IMR-90 (cell line): Measurements from ENCODE around the gene GLDC. TPM values are rescaled to one million over a fixed set of nuclear protein-coding genes. Genes with fewer than 3 reads are reported as not detected.

Source experiments
- ATAC-seq: fragments of 200-7000 bp; cut with Tn5 transposase; 2 replicates; pipeline ENCODE4 v1.9.1; 2020; ENCODE audit warnings: low read depth, mild to moderate bottlenecking, moderate library complexity
- BruUV-seq: library from RNA; stranded (reverse); fragments of 400-500 nt; replicated peaks from 2 replicates; lab custom pipeline; 2021; lab: Mats Ljungman, UMichigan
- CTCF ChIA-PET: fragments of 300-600 bp; formaldehyde crosslinking; extraction: SDS; loops from one replicate; lab custom pipeline; 2021; ENCODE audit warnings: antibody characterized with exemption; lab: Yijun Ruan, JAX
- POLR2A ChIA-PET: fragments of 300-600 bp; sonication (Branson Sonifier 250); formaldehyde crosslinking; loops from one replicate; lab custom pipeline; 2022; ENCODE audit warnings: antibody characterized with exemption; ENCODE audit not compliant: unreplicated experiment; lab: Charles Lee
- DNase-seq: peaks from one replicate; pipeline ENCODE4 v3.0.0; 2013
- H2AFZ ChIP-seq: replicated peaks from 2 replicates; pipeline ENCODE3; 2013; ENCODE audit warnings: low read length, mild to moderate bottlenecking; ENCODE audit not compliant: poor library complexity
- H2AK5ac ChIP-seq: 2 replicates; pipeline ENCODE4 v1.6.1; 2013; ENCODE audit warnings: low read depth, low read length, inconsistent platforms
- H2AK9ac ChIP-seq: replicated peaks from 2 replicates; pipeline ENCODE3; 2013; ENCODE audit warnings: mild to moderate bottlenecking, low read depth, low read length, moderate library complexity; ENCODE audit not compliant: poor library complexity
- H2BK120ac ChIP-seq: 2 replicates; pipeline ENCODE4 v1.6.1; 2013; ENCODE audit warnings: low read depth, low read length, inconsistent platforms
- H2BK15ac ChIP-seq: 3 replicates; pipeline ENCODE4 v1.6.1; 2013; ENCODE audit warnings: low read depth, low read length, inconsistent platforms
- H2BK20ac ChIP-seq: 2 replicates; pipeline ENCODE4 v1.6.1; 2013; ENCODE audit warnings: low read depth, mild to moderate bottlenecking, inconsistent platforms, low read length, moderate library complexity
- H2BK5ac ChIP-seq: 2 replicates; pipeline ENCODE4 v1.6.1; 2013; ENCODE audit warnings: mild to moderate bottlenecking, low read depth, low read length, inconsistent platforms; ENCODE audit not compliant: poor library complexity, severe bottlenecking
- H3K14ac ChIP-seq: replicated peaks from 2 replicates; pipeline ENCODE4 v1.6.1; 2013; ENCODE audit warnings: low read depth, low read length, inconsistent platforms
- H3K18ac ChIP-seq: 2 replicates; pipeline ENCODE4 v1.6.1; 2013; ENCODE audit warnings: low read depth, low read length, control low read depth
- H3K23ac ChIP-seq: 2 replicates; pipeline ENCODE4 v1.6.1; 2013; ENCODE audit warnings: low read depth, low read length, inconsistent platforms
- H3K27ac ChIP-seq: 2 replicates; pipeline ENCODE4 v1.5.1; 2013; ENCODE audit warnings: mild to moderate bottlenecking, control low read depth, low read length; ENCODE audit not compliant: insufficient read depth
- H3K27me3 ChIP-seq: 2 replicates; pipeline ENCODE4 v1.6.1; 2013; ENCODE audit warnings: low read length; ENCODE audit not compliant: control insufficient read depth, insufficient read depth
- H3K36me3 ChIP-seq: 2 replicates; pipeline ENCODE4 v1.6.1; 2013; ENCODE audit warnings: low read length, mixed read lengths; ENCODE audit not compliant: control insufficient read depth, insufficient read depth
- H3K4ac ChIP-seq: 2 replicates; pipeline ENCODE4 v1.6.1; 2013; ENCODE audit warnings: low read depth, low read length, inconsistent platforms
- H3K4me1 ChIP-seq: 2 replicates; pipeline ENCODE4 v1.6.1; 2013; ENCODE audit warnings: low read length, mixed read lengths; ENCODE audit not compliant: control insufficient read depth, insufficient read depth
- H3K4me2 ChIP-seq: 2 replicates; pipeline ENCODE4 v1.6.1; 2013; ENCODE audit warnings: low read depth, mild to moderate bottlenecking, control low read depth, low read length, moderate library complexity
- H3K4me3 ChIP-seq: 2 replicates; pipeline ENCODE4 v1.5.1; 2013; ENCODE audit warnings: low read depth, mild to moderate bottlenecking, control low read depth, low read length, moderate library complexity; ENCODE audit not compliant: insufficient read depth
- H3K56ac ChIP-seq: 2 replicates; pipeline ENCODE4 v1.6.1; 2013; ENCODE audit warnings: low read length, inconsistent platforms; ENCODE audit not compliant: insufficient read depth; ENCODE audit errors: extremely low read depth
- H3K79me1 ChIP-seq, 2 experiments: 2 replicates each; pipeline ENCODE4 v1.6.1; 2013; ENCODE audit warnings: low read length in 2 of 2, inconsistent platforms in 1 of 2, low read depth in 1 of 2
- H3K9ac ChIP-seq: 2 replicates; pipeline ENCODE4 v1.6.1; 2013; ENCODE audit warnings: low read depth, low read length, control low read depth
- H3K9me1 ChIP-seq: 2 replicates; pipeline ENCODE4 v1.6.1; 2013; ENCODE audit warnings: low read length, inconsistent platforms; ENCODE audit not compliant: insufficient read depth
- H3K9me3 ChIP-seq: 2 replicates; pipeline ENCODE4 v1.6.1; 2013; ENCODE audit warnings: low read length; ENCODE audit not compliant: control insufficient read depth, insufficient read depth
- H4K20me1 ChIP-seq: 2 replicates; pipeline ENCODE4 v1.6.1; 2013; ENCODE audit warnings: low read length, inconsistent platforms; ENCODE audit not compliant: insufficient read depth
- H4K5ac ChIP-seq: 2 replicates; pipeline ENCODE4 v1.6.1; 2013; ENCODE audit warnings: mild to moderate bottlenecking, low read depth, low read length, control low read depth
- H4K8ac ChIP-seq, 2 experiments: 2 replicates each; pipeline ENCODE4 v1.6.1; 2013; ENCODE audit warnings: low read depth in 2 of 2, low read length in 2 of 2, control low read depth in 1 of 2, inconsistent platforms in 1 of 2
- H4K91ac ChIP-seq: 2 replicates; pipeline ENCODE4 v1.6.1; 2013; ENCODE audit warnings: low read depth, low read length, inconsistent platforms; ENCODE audit not compliant: insufficient read depth
- BHLHE40 ChIP-seq: fragments of 150-350 bp; IDR thresholded peaks from 2 replicates; pipeline ENCODE4 v1.6.1; 2016; ENCODE audit warnings: mild to moderate bottlenecking, low read depth, low read length
- CEBPB ChIP-seq: IDR thresholded peaks from 2 replicates; pipeline ENCODE4 v1.6.1; 2012; ENCODE audit warnings: low read depth, low read length, improper control_type of control experiment
- ELK1 ChIP-seq: fragments of 150-350 bp; IDR thresholded peaks from 2 replicates; pipeline ENCODE4 v1.6.1; 2016; ENCODE audit warnings: low read depth, mild to moderate bottlenecking, low read length, moderate library complexity, borderline replicate concordance
- FOS ChIP-seq: fragments of 150-350 bp; IDR thresholded peaks from 2 replicates; pipeline ENCODE4 v1.6.1; 2016; ENCODE audit warnings: low read depth, low read length
- MAFK ChIP-seq: IDR thresholded peaks from 2 replicates; pipeline ENCODE4 v1.6.1; 2012; ENCODE audit warnings: low read depth, low read length, improper control_type of control experiment
- MXI1 ChIP-seq: IDR thresholded peaks from 2 replicates; pipeline ENCODE4 v1.6.1; 2012; ENCODE audit warnings: low read depth, mild to moderate bottlenecking, low read length, moderate library complexity, borderline replicate concordance
- NFE2L2 ChIP-seq: fragments of 150-350 bp; IDR thresholded peaks from 2 replicates; pipeline ENCODE4 v1.6.1; 2016; ENCODE audit warnings: low read depth, mild to moderate bottlenecking, low read length
- RAD21 ChIP-seq: IDR thresholded peaks from 2 replicates; pipeline ENCODE4 v1.6.1; 2012; ENCODE audit warnings: low read length, improper control_type of control experiment
- RCOR1 ChIP-seq: IDR thresholded peaks from 2 replicates; pipeline ENCODE4 v1.6.1; 2012; ENCODE audit warnings: mild to moderate bottlenecking, low read length, improper control_type of control experiment; ENCODE audit not compliant: insufficient replicate concordance
- RFX5 ChIP-seq: IDR thresholded peaks from 2 replicates; pipeline ENCODE4 v1.8.0; 2012; ENCODE audit warnings: low read depth, mild to moderate bottlenecking, low read length, moderate library complexity
- SMC3 ChIP-seq: fragments of 150-350 bp; IDR thresholded peaks from 2 replicates; pipeline ENCODE4 v1.6.1; 2016; ENCODE audit warnings: low read depth, mild to moderate bottlenecking, antibody characterized with exemption, low read length, moderate library complexity
- WGBS, 2 experiments: methylation state at CpG; one replicate each; pipeline versions ENCODE4 v1.1.5 to v1.1.7; 2013; ENCODE audit warnings: missing lambda C conversion rate in 2 of 2; ENCODE audit not compliant: insufficient read length in 1 of 2; ENCODE audit errors: extremely low coverage in 2 of 2; 5-methylcytosine and 5-hydroxymethylcytosine counted together
- dilution Hi-C: fragments of 300-500 bp; cut with HindIII; formaldehyde crosslinking; loops from one replicate; pipeline ENCODE4 v1.14.3; 2018; ENCODE audit warnings: low sequenced_read_pairs; ENCODE audit not compliant: unreplicated experiment
- in situ Hi-C: fragments of 300-500 bp; cut with MboI; formaldehyde crosslinking; loops from 3 replicates; pipeline ENCODE4 v1.14.3; 2019; ENCODE audit warnings: low sequenced_read_pairs, inconsistent platforms, mixed read lengths
- intact Hi-C: fragments of 100-400 bp; cut with micrococcal nuclease; formaldehyde crosslinking; loops from 2 replicates; pipeline ENCODE4 v1.10.0; 2022
- polyA plus RNA-seq, 3 experiments: library from polyadenylated mRNA; depleted of rRNA; stranded (reverse); fragments of >200 nt; gene quantifications; 2 replicates each; pipeline ENCODE4 v1.2.3, GENCODE V29; 2012; ENCODE audit warnings: low replicate concordance in 1 of 3
- total RNA-seq: library from RNA; depleted of rRNA; stranded (reverse); fragments of >200 nt; gene quantifications from 2 replicates; pipeline ENCODE4 v1.2.3, GENCODE V29; 2012
- TF ChIP-seq, protein P1 (sequence below): conservative IDR thresholded peaks from 2 replicates; pipeline ENCODE4 v1.5.1; 2012; ENCODE audit warnings: mild to moderate bottlenecking, low read depth, low read length, improper control_type of control experiment

Gene GLDC
- total and polyA plus RNA-seq, 2 of the 4 experiments (the other 2 are of a cell fraction) = 0.36 to 0.50 TPM

GRCh38 chr9:6512085-6512657, 133.4 kb downstream of the GLDC start:
- no peak overlapping the region for H4K8ac ChIP-seq
- peaks cover 6% of the 10 kb centered on the region; the same call in 1 of the 2 replicates for H3K36me3 ChIP-seq
- H2AFZ ChIP-seq = no peak overlapping the region
- BruUV-seq = no TSS peak
- H2AK5ac ChIP-seq = no peak overlapping the region
- in situ Hi-C loops = no loop called here
- TF ChIP-seq CEBPB (no peak), FOS (no peak), MXI1 (no peak), SMC3 (no peak), RAD21 (no peak), RCOR1 (no peak), MAFK (no peak), RFX5 (no peak), NFE2L2 (no peak), BHLHE40 (no peak), ELK1 (no peak)
- TF ChIP-seq, protein P1, sequence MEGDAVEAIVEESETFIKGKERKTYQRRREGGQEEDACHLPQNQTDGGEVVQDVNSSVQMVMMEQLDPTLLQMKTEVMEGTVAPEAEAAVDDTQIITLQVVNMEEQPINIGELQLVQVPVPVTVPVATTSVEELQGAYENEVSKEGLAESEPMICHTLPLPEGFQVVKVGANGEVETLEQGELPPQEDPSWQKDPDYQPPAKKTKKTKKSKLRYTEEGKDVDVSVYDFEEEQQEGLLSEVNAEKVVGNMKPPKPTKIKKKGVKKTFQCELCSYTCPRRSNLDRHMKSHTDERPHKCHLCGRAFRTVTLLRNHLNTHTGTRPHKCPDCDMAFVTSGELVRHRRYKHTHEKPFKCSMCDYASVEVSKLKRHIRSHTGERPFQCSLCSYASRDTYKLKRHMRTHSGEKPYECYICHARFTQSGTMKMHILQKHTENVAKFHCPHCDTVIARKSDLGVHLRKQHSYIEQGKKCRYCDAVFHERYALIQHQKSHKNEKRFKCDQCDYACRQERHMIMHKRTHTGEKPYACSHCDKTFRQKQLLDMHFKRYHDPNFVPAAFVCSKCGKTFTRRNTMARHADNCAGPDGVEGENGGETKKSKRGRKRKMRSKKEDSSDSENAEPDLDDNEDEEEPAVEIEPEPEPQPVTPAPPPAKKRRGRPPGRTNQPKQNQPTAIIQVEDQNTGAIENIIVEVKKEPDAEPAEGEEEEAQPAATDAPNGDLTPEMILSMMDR = no peak
- no peak overlapping the region for H3K14ac ChIP-seq
- H3K4me3 ChIP-seq = no peak overlapping the region
- H3K4ac ChIP-seq = no peak overlapping the region
- H4K20me1 ChIP-seq = no peaks in the 10 kb centered on the region
- no peak overlapping the region for H3K9ac ChIP-seq
- H3K27ac ChIP-seq = no peak overlapping the region
- H2AK9ac ChIP-seq = no peak overlapping the region
- no peak overlapping the region for H2BK15ac ChIP-seq
- H3K79me1 ChIP-seq = peaks cover 0 to 12% of the 10 kb centered on the region in 2 experiments; a peak in 3 of 4 replicates
- no peak overlapping the region for H2BK20ac ChIP-seq
- H3K9me3 ChIP-seq = no peaks in the 10 kb centered on the region
- no CpG with 5 or more reads among the region's 3 CpGs for WGBS, 2 experiments
- no peak overlapping the region for H3K23ac ChIP-seq
- H3K4me2 ChIP-seq = no peak overlapping the region
- ATAC-seq = peak; percentile 63; the same call in 1 of the 2 replicates
- DNase-seq = peak; percentile 36
- H2BK5ac ChIP-seq = no peak overlapping the region
- H3K9me1 ChIP-seq = no peaks in the 10 kb centered on the region; the same call in 1 of the 2 replicates
- no peaks in the 10 kb centered on the region for H3K27me3 ChIP-seq
- H3K56ac ChIP-seq = no peak overlapping the region
- ChIA-PET CTCF (no interaction called here), POLR2A (no interaction called here)
- H4K5ac ChIP-seq = no peak overlapping the region
- H2BK120ac ChIP-seq = no peak overlapping the region
- intact Hi-C loops = loop anchor here (5.0 kb wide), 1 partner anchor 40 kb away; no protein-coding TSS in a partner anchor
- no peak overlapping the region for H4K91ac ChIP-seq
- dilution Hi-C loops = no loop called here
- no peaks in the 10 kb centered on the region for H3K4me1 ChIP-seq
- no peak overlapping the region for H3K18ac ChIP-seq
